LNCaP clone FGC (cell line): ENCODE results near the gene ACCSL.

ENCODE experiments used
- DNase-seq: peaks from one replicate; pipeline ENCODE4 v3.0.0-alpha.2; 2011; ENCODE audit warnings: low read depth
- H3K4me3 ChIP-seq: 2 replicates; pipeline ENCODE4 v1.5.1; 2011; ENCODE audit warnings: mild to moderate bottlenecking, low read depth, low read length, control low read depth
- CTCF ChIP-seq: IDR thresholded peaks from 2 replicates; pipeline ENCODE4 v1.5.1; 2012; ENCODE audit warnings: mild to moderate bottlenecking; ENCODE audit not compliant: control insufficient read depth, insufficient read depth; ENCODE audit errors: extremely low read depth

ACCSL gene

GRCh38 chr11:44029977-44030911 lies 17.5 kb upstream of the ACCSL start:
- TF ChIP-seq CTCF = no peak
- no peak for DNase-seq
- no peak overlapping the region for H3K4me3 ChIP-seq

GRCh38 chr11:44030996-44031395 lies 16.8 kb upstream of the ACCSL start:
- H3K4me3 ChIP-seq = no peak overlapping the region
- no peak for TF ChIP-seq CTCF
- DNase-seq = no peak

- no peak overlapping the region for H3K4me3 ChIP-seq
- no peak for TF ChIP-seq CTCF
- no peak for DNase-seq
Observed at GRCh38 chr11:44031549-44031948, 16.2 kb upstream of the ACCSL start.

GRCh38 chr11:44032299-44033085 lies 15.3 kb upstream of the ACCSL start:
- TF ChIP-seq CTCF = no peak
- no peak for DNase-seq
- H3K4me3 ChIP-seq = no peak overlapping the region

- DNase-seq = no peak
- no peak overlapping the region for H3K4me3 ChIP-seq
- TF ChIP-seq CTCF = no peak
Observed at GRCh38 chr11:44033411-44033850, 14.3 kb upstream of the ACCSL start.

- H3K4me3 ChIP-seq = no peak overlapping the region
- no peak for TF ChIP-seq CTCF
- no peak for DNase-seq
Observed at GRCh38 chr11:44033856-44034255, 13.9 kb upstream of the ACCSL start.

- no peak overlapping the region for H3K4me3 ChIP-seq
- TF ChIP-seq CTCF = no peak
- no peak for DNase-seq
Observed at GRCh38 chr11:44034639-44035038, 13.1 kb upstream of the ACCSL start.
